Glutamatergic neuron (in vitro differentiated cells): ENCODE measurements around the gene ARHGAP23. TPM values are rescaled to one million over a fixed set of nuclear protein-coding genes. Genes with fewer than 3 reads are reported as not detected.

Experiments
- DNase-seq: peaks from one replicate; pipeline ENCODE4 v3.0.0; 2022
- H3K27ac Mint-ChIP-seq: one replicate; pipeline ENCODE4 v1.8.0; 2020; ENCODE audit warnings: mild to moderate bottlenecking, mixed read lengths, inconsistent platforms; ENCODE audit not compliant: unreplicated experiment
- H3K27me3 Mint-ChIP-seq: one replicate; pipeline ENCODE4 v1.8.0; 2020; ENCODE audit warnings: mild to moderate bottlenecking, moderate library complexity, mixed read lengths, inconsistent platforms; ENCODE audit not compliant: unreplicated experiment
- H3K36me3 Mint-ChIP-seq: one replicate; pipeline ENCODE4 v1.8.0; 2020; ENCODE audit warnings: mild to moderate bottlenecking, mixed read lengths, inconsistent platforms; ENCODE audit not compliant: unreplicated experiment
- H3K4me1 Mint-ChIP-seq: one replicate; pipeline ENCODE4 v1.8.0; 2020; ENCODE audit warnings: mild to moderate bottlenecking, low read depth, mixed read lengths, inconsistent platforms; ENCODE audit not compliant: unreplicated experiment
- H3K4me3 Mint-ChIP-seq: one replicate; pipeline ENCODE4 v1.8.0; 2020; ENCODE audit warnings: mild to moderate bottlenecking, mixed read lengths, inconsistent platforms; ENCODE audit not compliant: unreplicated experiment
- H3K9me3 Mint-ChIP-seq: one replicate; pipeline ENCODE4 v1.8.0; 2020; ENCODE audit warnings: mild to moderate bottlenecking, moderate library complexity, mixed read lengths, inconsistent platforms; ENCODE audit not compliant: unreplicated experiment
- total RNA-seq: library from RNA; stranded (reverse); fragmentation: NEBNext Ultra II Directional; extraction: Animal tissue kit (Norgen Biotek cat#: 25700); gene quantifications from one replicate; pipeline ENCODE4 v1.2.1, GENCODE V29; 2021; ENCODE audit not compliant: unreplicated experiment
- TF ChIP-seq, protein P1 (sequence below): fragments of 200-600 bp; sonication (generic); IDR thresholded peaks from one replicate; pipeline ENCODE4 v1.5.0; 2021; ENCODE audit not compliant: partially characterized antibody, unreplicated experiment

Gene ARHGAP23
- total RNA-seq, 1 donor from 2014 or later: 23.6 TPM

DNA sequence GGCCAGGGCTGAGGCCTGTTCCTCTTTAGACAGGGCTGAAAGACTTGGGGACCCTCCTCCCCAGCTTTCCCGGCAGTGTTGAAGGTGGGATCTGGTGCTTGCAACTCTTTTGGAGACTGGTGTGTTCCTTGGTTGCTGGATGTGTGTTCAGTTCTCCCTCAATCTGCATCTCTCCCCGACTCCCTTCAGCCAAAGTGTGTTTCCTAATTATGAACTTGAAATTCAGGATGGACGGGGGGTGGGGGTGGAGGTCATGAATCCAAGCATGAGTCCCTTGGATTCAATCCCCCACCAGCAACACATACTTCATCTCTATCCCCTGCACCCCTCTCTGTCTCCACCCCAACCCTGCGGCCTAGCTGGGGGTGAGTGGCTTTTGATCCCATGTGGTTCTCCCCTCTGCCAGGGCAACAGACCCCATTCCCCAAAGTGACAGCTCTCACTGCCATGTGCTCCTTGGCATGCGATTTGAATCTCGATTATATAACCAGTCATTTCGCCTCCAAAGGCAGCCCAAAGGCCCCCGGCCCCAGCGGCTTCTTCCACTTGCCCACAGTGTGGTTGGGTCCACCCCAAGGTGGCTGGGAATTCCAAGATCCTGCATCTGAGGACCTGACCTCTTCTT lies 1.3 kb downstream of the ARHGAP23 start:
- TF ChIP-seq, protein P1, sequence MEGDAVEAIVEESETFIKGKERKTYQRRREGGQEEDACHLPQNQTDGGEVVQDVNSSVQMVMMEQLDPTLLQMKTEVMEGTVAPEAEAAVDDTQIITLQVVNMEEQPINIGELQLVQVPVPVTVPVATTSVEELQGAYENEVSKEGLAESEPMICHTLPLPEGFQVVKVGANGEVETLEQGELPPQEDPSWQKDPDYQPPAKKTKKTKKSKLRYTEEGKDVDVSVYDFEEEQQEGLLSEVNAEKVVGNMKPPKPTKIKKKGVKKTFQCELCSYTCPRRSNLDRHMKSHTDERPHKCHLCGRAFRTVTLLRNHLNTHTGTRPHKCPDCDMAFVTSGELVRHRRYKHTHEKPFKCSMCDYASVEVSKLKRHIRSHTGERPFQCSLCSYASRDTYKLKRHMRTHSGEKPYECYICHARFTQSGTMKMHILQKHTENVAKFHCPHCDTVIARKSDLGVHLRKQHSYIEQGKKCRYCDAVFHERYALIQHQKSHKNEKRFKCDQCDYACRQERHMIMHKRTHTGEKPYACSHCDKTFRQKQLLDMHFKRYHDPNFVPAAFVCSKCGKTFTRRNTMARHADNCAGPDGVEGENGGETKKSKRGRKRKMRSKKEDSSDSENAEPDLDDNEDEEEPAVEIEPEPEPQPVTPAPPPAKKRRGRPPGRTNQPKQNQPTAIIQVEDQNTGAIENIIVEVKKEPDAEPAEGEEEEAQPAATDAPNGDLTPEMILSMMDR: no peak
- Mint-ChIP-seq H3K9me3 (peaks cover 3% of the 10 kb centered on the region), H3K4me1 (peaks cover 5% of the 10 kb centered on the region)

DNA sequence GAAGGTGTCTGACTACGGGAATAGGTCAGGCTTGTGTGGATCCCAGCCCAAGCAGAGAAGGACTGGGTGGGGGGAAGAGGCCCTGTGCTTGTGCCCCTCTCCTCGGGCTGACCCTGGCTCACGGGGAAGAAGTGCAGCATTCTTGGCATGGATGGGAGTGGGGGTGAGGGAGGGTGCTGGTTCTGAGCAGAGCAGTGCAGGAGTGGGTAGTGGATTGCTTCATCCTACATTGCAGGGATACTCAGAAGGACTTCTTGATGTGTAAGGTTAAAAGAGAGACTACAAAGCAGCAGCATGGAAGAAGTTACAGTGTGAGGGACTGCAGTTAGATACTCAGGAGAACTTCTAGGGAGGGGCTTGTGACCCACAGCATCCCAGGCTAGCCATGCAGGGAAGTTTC lies 2.1 kb downstream of the ARHGAP23 start:
- TF ChIP-seq, protein P1: no peak
- H3K4me3 Mint-ChIP-seq: no peak overlapping the region
- peaks cover 13% of the 10 kb centered on the region for H3K27me3 Mint-ChIP-seq
- H3K36me3 Mint-ChIP-seq: no peaks in the 10 kb centered on the region
- no peak for DNase-seq
- H3K4me1 Mint-ChIP-seq: peaks cover 5% of the 10 kb centered on the region
- no peak overlapping the region for H3K27ac Mint-ChIP-seq
- H3K9me3 Mint-ChIP-seq: peaks cover 3% of the 10 kb centered on the region

More for the DNA sequence above, 1.3 kb downstream of the ARHGAP23 start:
- no peak for DNase-seq
- H3K36me3 Mint-ChIP-seq: no peaks in the 10 kb centered on the region
- no peak overlapping the region for H3K27ac Mint-ChIP-seq
- H3K4me3 Mint-ChIP-seq: peak overlapping the region; percentile 69
- peaks cover 17% of the 10 kb centered on the region for H3K27me3 Mint-ChIP-seq

DNA sequence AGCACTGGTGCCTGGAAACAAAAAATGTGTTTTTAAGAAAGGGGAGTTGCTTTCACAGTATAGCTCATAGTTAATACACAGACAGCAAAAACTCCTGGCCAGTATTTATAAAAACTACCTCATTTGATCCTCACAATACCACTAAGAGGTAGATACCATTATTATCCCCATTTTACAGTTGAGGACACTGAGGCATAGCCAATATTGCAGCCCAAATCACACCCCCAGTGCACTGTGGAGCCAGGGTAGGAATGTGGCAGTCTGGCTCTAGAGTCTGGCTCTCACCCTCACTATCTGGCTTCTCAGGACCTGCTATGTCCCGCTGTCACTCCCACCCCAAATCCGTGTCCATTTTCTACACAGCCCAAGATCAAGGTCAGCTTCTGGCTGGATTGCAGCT lies 2.6 kb downstream of the ARHGAP23 start:
- no peak for DNase-seq
- no peak overlapping the region for H3K27ac Mint-ChIP-seq
- peaks cover 10% of the 10 kb centered on the region for H3K27me3 Mint-ChIP-seq
- H3K36me3 Mint-ChIP-seq: no peaks in the 10 kb centered on the region
- H3K4me3 Mint-ChIP-seq: no peak overlapping the region
- H3K9me3 Mint-ChIP-seq: peaks cover 3% of the 10 kb centered on the region
- TF ChIP-seq, protein P1: no peak
- H3K4me1 Mint-ChIP-seq: peaks cover 5% of the 10 kb centered on the region

DNA sequence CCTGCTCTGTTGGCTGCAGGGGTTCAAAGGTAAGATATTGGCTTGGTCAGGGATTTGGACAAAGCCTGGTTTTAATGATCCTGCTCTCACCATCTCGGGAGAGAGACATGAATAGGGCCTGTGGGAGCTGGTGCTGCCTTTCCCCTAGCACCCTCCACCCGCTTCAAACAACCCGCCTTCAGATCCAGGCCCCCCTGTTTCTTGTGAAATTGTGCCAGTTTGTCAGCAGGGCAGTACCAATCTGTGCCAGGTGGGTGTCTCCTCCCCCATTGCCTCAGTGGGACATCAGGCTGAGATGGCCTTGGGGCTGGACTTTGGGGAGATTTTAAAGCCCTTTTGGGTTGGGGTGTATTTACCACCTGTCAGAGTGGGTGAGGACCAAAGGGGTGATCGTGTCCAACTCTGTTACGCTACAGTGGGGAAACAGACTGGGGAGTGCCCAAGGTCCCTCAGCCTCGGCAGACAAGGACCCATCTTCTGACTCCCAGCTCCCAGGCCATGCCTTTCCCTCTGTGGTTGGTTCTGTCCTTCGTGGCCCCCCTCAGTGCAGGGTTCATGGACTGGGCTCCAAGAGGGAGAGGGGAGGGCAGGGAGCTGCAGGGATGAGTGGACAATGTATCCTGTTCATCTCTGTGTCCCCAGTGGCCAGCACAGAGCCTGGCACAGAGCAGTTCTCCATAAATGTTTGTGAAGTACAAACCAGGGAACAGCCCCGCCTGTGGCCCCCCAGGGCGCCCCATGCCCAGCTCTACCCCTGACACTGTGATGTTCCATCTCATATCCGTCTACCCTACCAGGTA lies 3.3 kb downstream of the ARHGAP23 start:
- TF ChIP-seq, protein P1: no peak
- Mint-ChIP-seq H3K36me3 (no peaks in the 10 kb centered on the region), H3K9me3 (peaks cover 3% of the 10 kb centered on the region), H3K4me1 (peaks cover 5% of the 10 kb centered on the region), H3K27ac (no peak overlapping the region), H3K27me3 (peaks cover 11% of the 10 kb centered on the region), H3K4me3 (no peak overlapping the region)
- DNase-seq: no peak

DNA sequence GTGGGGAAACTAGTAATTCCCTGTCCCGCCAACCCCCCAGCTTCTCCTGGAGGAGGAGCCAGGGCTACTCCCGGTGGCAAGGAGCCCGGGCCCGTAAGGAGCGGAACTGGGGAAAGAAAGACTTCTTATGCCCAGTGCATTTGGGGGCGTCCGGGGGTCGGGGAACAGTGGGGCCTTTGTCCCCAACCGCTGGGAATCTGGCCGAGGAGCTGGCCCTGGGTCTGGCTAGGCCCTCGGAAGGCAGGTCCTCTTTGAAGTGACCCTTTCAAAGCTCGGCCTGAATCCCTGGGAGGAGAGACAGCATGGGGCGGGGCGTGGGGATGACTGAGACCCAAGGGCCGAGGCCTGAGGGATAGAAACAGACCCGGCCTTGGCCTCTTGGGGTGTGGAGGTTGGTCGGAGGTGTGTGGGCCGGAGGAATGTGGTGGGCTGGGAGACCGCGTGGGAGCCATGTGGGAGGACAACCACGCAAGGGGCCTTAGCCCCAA lies 6.0 kb downstream of the ARHGAP23 start:
- H3K36me3 Mint-ChIP-seq: peaks cover 3% of the 10 kb centered on the region
- H3K9me3 Mint-ChIP-seq: peaks cover 1% of the 10 kb centered on the region
- no peak overlapping the region for H3K4me3 Mint-ChIP-seq
- peaks cover 10% of the 10 kb centered on the region for H3K27me3 Mint-ChIP-seq
- TF ChIP-seq, protein P1: no peak
- DNase-seq: no peak
- no peak overlapping the region for H3K27ac Mint-ChIP-seq
- peaks cover 2% of the 10 kb centered on the region for H3K4me1 Mint-ChIP-seq
